GM12865 (cell line): ENCODE data around the gene DOP1B.

Experiments
- DNase-seq: peaks from one replicate; pipeline ENCODE4 v3.0.0; 2010; ENCODE audit warnings: low read depth
- H3K4me3 ChIP-seq: 2 replicates; pipeline ENCODE4 v1.5.1; 2011; ENCODE audit warnings: mild to moderate bottlenecking, low read depth, low read length, control low read depth
- TF ChIP-seq, protein P1 (sequence below): IDR thresholded peaks from 2 replicates; pipeline ENCODE4 v1.5.1; 2011; ENCODE audit warnings: low read length, control low read depth, low read depth, inconsistent platforms; ENCODE audit not compliant: insufficient read depth; ENCODE audit errors: missing control alignments

Gene DOP1B

DNA sequence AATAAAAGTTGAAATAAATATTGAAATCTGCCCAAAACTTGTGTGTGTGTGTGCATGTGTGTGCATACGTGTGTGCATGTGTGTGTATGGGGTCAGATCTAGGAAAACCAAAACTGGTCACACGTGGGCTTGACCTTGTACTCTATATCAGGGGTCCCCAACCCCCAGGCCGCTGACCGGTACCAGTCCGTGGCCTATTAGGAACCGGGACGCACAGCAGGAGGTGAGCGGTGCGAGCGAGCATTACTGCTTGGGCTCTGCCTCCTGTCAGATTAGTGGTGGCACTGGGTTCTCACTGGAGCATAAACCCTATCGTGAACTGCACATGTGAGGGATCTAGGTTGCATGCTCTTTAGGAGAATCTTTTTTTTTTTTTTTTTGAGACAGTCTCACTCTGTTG, 8.7 kb downstream of the DOP1B start:
- no peak for DNase-seq
- TF ChIP-seq, protein P1, sequence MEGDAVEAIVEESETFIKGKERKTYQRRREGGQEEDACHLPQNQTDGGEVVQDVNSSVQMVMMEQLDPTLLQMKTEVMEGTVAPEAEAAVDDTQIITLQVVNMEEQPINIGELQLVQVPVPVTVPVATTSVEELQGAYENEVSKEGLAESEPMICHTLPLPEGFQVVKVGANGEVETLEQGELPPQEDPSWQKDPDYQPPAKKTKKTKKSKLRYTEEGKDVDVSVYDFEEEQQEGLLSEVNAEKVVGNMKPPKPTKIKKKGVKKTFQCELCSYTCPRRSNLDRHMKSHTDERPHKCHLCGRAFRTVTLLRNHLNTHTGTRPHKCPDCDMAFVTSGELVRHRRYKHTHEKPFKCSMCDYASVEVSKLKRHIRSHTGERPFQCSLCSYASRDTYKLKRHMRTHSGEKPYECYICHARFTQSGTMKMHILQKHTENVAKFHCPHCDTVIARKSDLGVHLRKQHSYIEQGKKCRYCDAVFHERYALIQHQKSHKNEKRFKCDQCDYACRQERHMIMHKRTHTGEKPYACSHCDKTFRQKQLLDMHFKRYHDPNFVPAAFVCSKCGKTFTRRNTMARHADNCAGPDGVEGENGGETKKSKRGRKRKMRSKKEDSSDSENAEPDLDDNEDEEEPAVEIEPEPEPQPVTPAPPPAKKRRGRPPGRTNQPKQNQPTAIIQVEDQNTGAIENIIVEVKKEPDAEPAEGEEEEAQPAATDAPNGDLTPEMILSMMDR: no peak
- no peak overlapping the region for H3K4me3 ChIP-seq

DNA sequence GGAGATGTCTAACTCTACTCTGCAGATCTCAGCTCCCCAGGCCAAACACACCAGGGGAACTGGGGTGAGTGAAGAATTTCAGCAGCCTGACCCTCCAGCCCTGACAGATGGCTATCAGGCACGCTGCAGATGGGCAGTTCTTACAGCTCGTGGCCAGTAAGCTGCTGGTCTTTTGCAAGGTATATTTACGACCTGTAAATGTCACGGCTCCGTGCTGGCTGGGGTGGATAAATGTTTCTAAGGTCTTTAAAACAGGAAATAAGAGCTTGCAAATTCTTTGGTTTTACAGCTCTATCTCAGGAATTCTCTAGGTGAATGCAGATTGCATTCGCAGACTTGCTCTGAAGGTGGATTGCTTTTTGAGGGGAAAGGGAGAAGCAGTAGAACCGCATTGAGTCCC, 10.1 kb downstream of the DOP1B start:
- no peak overlapping the region for H3K4me3 ChIP-seq
- no peak for DNase-seq
- TF ChIP-seq, protein P1: no peak

DNA sequence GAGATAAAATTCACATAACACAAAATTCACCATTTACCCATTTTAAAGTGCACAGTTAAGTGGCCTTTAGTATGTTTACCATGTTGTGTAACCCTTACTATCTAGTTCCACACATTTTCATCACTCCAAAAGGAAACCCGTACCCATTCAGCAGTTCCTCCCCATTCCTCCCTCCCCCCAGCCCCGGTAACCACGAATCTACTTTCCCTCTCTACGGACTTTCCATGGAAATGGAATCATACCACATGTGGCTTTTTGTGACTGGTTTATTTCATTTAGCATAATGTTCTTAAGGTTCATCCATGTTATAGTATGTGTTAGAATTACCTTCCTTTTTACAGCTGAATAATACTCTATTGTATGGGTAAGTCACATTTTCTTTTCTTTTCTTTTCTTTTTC, 10.9 kb downstream of the DOP1B start:
- no peak overlapping the region for H3K4me3 ChIP-seq
- no peak for DNase-seq
- TF ChIP-seq, protein P1: no peak

DNA sequence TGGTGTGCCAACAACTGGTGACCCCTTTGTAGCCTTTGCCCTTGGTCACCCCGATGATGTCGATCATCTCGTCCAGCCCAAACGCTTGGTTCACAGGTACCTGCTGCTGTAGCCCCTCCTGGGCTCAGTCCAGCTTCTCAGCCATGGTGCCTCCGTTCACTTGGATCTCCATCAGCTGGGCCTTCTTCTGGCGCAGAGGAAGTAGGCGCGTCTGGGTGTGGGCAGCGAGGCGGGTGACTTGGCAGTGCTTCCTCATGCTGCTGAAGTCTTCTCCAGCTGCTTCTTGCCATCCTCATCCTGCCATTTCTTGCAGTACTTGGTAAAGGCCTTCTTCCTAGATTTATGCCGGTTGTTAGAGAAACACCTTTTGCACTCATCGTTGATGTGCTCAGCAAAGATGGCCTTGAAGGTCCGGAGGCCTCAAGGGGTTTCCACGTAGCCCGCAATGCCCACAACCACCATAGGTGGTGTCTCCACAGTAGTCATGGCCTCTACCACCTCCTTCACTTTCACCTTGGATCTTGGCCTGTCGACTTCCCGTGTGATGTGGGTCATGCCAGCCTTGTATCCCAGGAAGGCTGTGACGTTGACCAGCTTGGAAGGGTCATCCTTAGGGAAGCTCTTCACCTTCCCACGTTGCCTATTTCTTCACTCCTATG, 13.0 kb downstream of the DOP1B start:
- no peak for DNase-seq
- no peak overlapping the region for H3K4me3 ChIP-seq

DNA sequence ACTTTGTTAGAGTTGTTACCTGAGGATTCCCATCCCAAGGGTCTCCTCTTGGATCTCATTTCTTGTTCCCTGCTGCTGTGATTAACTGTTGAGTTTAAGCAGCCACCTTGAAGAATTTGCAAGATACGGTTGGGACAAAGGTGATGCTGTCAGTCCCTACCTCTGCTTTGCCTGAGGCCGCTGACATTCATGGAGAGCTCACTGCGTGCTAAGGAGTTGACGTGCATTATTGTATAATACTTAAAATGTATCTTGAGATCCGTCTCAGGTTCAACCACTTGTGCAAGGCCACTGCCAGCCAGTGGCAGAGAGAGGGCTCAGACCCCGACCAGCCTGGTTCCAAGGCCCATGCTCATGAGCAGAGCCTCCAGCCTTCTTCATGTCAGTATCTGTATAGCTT, 14.2 kb downstream of the DOP1B start:
- H3K4me3 ChIP-seq: no peak overlapping the region
- no peak for DNase-seq
- TF ChIP-seq, protein P1: no peak

More for the DNA sequence above, 13.0 kb downstream of the DOP1B start:
- TF ChIP-seq, protein P1: peak; percentile 16

DNA sequence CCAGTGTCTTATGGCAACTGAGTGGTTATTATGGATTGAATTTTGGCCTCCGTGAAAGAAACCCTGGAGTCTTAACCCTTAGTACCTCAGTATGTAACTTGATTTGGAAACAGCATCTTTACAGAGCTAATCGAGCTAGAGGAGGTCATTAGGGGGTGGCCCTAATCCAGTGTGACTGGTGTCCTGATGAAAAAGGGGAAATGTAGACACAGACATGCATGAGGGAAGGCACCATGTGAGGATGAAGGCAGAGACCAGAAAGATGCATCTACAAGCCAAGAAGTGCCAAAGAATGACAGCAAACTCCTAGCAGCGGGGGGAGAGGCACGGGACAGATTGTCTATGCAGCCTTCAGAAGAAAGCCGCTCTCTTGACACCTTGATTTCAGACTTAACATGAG, 14.7 kb downstream of the DOP1B start:
- no peak for DNase-seq
- TF ChIP-seq, protein P1: no peak
- no peak overlapping the region for H3K4me3 ChIP-seq

DNA sequence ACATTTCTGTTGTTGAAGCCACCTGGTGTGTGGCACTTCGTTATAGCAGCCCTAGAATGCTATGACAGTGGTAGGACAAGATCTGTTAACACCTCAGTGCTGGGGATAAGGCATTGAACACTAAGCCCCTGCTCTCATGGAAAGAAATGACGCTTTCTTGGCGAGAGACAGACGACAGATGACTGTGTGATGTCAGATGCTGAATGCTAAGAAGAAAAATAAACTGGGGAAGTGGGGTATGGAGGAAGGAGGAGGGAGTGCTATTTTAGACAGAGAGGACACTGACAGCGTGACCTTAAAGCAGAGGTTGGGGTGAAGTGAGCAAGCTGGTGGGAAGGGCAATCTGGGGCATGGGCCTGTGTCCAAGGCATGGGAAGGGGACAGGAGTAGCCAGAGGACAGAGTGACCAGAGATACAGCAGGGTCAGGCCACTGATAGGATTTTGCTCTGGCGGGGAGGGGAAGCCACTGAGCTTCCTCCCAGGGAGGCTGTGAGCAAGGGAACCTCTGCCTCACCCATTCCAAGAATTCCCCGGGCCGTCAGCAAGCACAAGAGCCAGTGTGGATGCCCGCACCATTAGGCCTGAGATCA, 15.2 kb downstream of the DOP1B start:
- H3K4me3 ChIP-seq: no peak overlapping the region
- DNase-seq: no peak
- TF ChIP-seq, protein P1: no peak
